Lower leg skin (tissue), 4 donors: ENCODE results near the gene ENSA. TPM values are rescaled to one million over a fixed set of nuclear protein-coding genes. Genes with fewer than 3 reads are reported as not detected.

ENCODE experiments used
- DNase-seq, 2 donors: peaks; one replicate each; pipeline ENCODE4 v3.0.0-alpha.2; 2019; ENCODE audit warnings: low spot score in 2 of 2
- H3K4me3 ChIP-seq: fragments of 200-600 bp; sonication (generic); 2 replicates; pipeline ENCODE4 v1.5.1; 2017; ENCODE audit warnings: mild to moderate bottlenecking, low read depth; ENCODE audit not compliant: poor library complexity, severe bottlenecking
- CTCF ChIP-seq, 3 donors: fragments of 450-650 bp; IDR thresholded peaks; one replicate each; pipeline ENCODE4 v1.5.1; 2016; ENCODE audit warnings: antibody characterized with exemption in 3 of 3, mild to moderate bottlenecking in 3 of 3, moderate library complexity in 2 of 3
- POLR2A ChIP-seq, 2 donors: fragments of 450-650 bp; IDR thresholded peaks; one replicate each; pipeline ENCODE4 v1.6.1; 2016 to 2017; ENCODE audit warnings: antibody characterized with exemption in 2 of 2, mild to moderate bottlenecking in 1 of 2, moderate library complexity in 1 of 2
- WGBS, 2 donors: methylation state at CpG; one replicate each; pipeline ENCODE4 v1.1.5; 2018; 5-methylcytosine and 5-hydroxymethylcytosine counted together
- intact Hi-C: fragments of 100-400 bp; cut with DNase I; formaldehyde crosslinking; loops from one replicate; pipeline ENCODE4 v1.15.0; 2023; ENCODE audit warnings: low total_unique reads
- total RNA-seq, 4 donors: library from RNA; depleted of rRNA; stranded (reverse); fragments of >200 nt; gene quantifications; one replicate each; pipeline ENCODE4 v1.1.0, GENCODE V29; 2016

The ENSA gene
- total RNA-seq, 4 donors from 2014 or later: 250 to 393 (median 345) TPM

GRCh38 chr1:150621497-150622302 lies 7.7 kb downstream of the ENSA start:
- peak in 1 of 3 donors; percentile 28 for TF ChIP-seq CTCF (IDR thresholded peaks at IDR 0.05)
- no peak for TF ChIP-seq POLR2A (IDR thresholded peaks at IDR 0.05)
- intact Hi-C loops: no loop called here
- WGBS, 2 donors: 63% methylated on average over 8 of the region's 8 CpGs
- H3K4me3 ChIP-seq: no peak overlapping the region
- DNase-seq: peak in 1 of 2 donors; percentile 84

GRCh38 chr1:150620919-150621318 lies 8.5 kb downstream of the ENSA start:
- 97 to 100% methylated on average over 2 of the region's 2 CpGs for WGBS, 2 donors
- intact Hi-C loops: no loop called here
- no peak for DNase-seq
- TF ChIP-seq POLR2A (IDR thresholded peaks at IDR 0.05) (no peak), CTCF (IDR thresholded peaks at IDR 0.05) (no peak)
- H3K4me3 ChIP-seq: no peak overlapping the region

- no peak overlapping the region for H3K4me3 ChIP-seq
- TF ChIP-seq POLR2A (IDR thresholded peaks at IDR 0.05): no peak
- TF ChIP-seq CTCF (IDR thresholded peaks at IDR 0.05): no peak
- no peak for DNase-seq
- WGBS, 2 donors: 23 to 24% methylated on average over 4 of the region's 4 CpGs
- intact Hi-C loops: loop anchor here (5.0 kb wide), 1 partner anchor 63 kb away; no protein-coding TSS in a partner anchor
These were observed 9.6 kb downstream of the ENSA start for GRCh38 chr1:150619576-150620509.

GRCh38 chr1:150615346-150616201 lies 13.8 kb downstream of the ENSA start:
- intact Hi-C loops: loop anchor here (5.0 kb wide), 1 partner anchor 58 kb away; no protein-coding TSS in a partner anchor
- WGBS, 2 donors: 90 to 91% methylated on average over 12 of the region's 12 CpGs
- no peak for TF ChIP-seq POLR2A (IDR thresholded peaks at IDR 0.05)
- no peak for TF ChIP-seq CTCF (IDR thresholded peaks at IDR 0.05)
- no peak overlapping the region for H3K4me3 ChIP-seq
- no peak for DNase-seq
